GM12875 (cell line): ENCODE results near the gene NEB.
"Not testable (repeated sequence)": the region's sequence is repeated elsewhere in the genome, so short reads cannot be mapped to it uniquely, and the experiment has no call there.

Experiments used
- H3K4me3 ChIP-seq: one replicate; pipeline ENCODE4 v1.5.1; 2011; ENCODE audit warnings: low read depth, low read length, control low read depth
- CTCF ChIP-seq: IDR thresholded peaks from 2 replicates; pipeline ENCODE4 v1.5.1; 2011; ENCODE audit warnings: low read depth, mild to moderate bottlenecking, control low read depth, inconsistent platforms, low read length, moderate library complexity, borderline replicate concordance; ENCODE audit not compliant: insufficient read depth

The NEB gene

GRCh38 chr2:151651274-151651673 is 83.0 kb downstream of the NEB start:
- TF ChIP-seq CTCF = no peak
- H3K4me3 ChIP-seq = no peak overlapping the region

- TF ChIP-seq CTCF = no peak
- H3K4me3 ChIP-seq = no peak overlapping the region
Measured at GRCh38 chr2:151650456-151650855, 83.8 kb downstream of the NEB start.

- no peak overlapping the region for H3K4me3 ChIP-seq
- TF ChIP-seq CTCF = no peak
Measured at GRCh38 chr2:151649966-151650365, 84.3 kb downstream of the NEB start.

GRCh38 chr2:151649400-151649799 is 84.9 kb downstream of the NEB start:
- no peak overlapping the region for H3K4me3 ChIP-seq
- TF ChIP-seq CTCF = no peak

GRCh38 chr2:151646512-151646911 is 87.8 kb downstream of the NEB start:
- H3K4me3 ChIP-seq = not testable (repeated sequence)

GRCh38 chr2:151644580-151644979 is 89.7 kb downstream of the NEB start:
- no peak overlapping the region for H3K4me3 ChIP-seq
- TF ChIP-seq CTCF = no peak

- H3K4me3 ChIP-seq = not testable (repeated sequence)
Measured at GRCh38 chr2:151641895-151642294, 92.4 kb downstream of the NEB start.

- H3K4me3 ChIP-seq = no peak overlapping the region
- no peak for TF ChIP-seq CTCF
Measured at GRCh38 chr2:151640087-151640486, 94.2 kb downstream of the NEB start.
